ENCODE results near the gene PPP1R2. TPM values are rescaled to one million over a fixed set of nuclear protein-coding genes. Genes with fewer than 3 reads are reported as not detected.

Gene PPP1R2
- polyA plus RNA-seq, 1 donor from 2014 or later, result 113 TPM

DNA sequence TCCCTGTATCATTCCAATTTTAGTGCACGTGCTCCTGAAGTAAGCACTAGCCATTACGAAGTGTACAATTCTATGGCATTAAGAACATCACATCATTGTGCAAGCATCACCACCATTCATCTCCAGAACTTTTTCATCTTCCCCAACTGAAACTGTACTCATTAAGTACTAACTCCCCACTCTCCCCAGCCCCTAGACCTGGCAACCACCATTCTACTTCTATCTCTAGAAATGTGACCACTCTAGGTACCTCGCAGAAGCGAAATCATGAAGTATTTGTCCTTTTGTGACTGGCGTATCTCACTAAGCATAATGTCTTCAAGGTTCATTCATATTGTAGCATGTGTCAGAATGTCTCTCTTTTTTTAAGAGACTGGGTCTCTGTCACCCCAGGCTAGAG is 11.4 kb downstream of the PPP1R2 start:
- Histone ChIP-seq H3F3A (ENCODE audit: insufficient read depth, low read length, poor library complexity, severe bottlenecking) (no peaks in the 10 kb centered on the region), H3K9me2 (ENCODE audit: insufficient read depth, low read length) (no peaks in the 10 kb centered on the region), H3K79me2 (replicated peaks; ENCODE audit: insufficient read depth, low read length) (peaks cover 29% of the 10 kb centered on the region), H3K4me2 (ENCODE audit: low read length) (no peak overlapping the region), H3K4me3 (ENCODE audit: low read length) (no peak overlapping the region), H3K27ac (ENCODE audit: low read length) (no peak overlapping the region), H2AFZ (ENCODE audit: low read depth, low read length) (no peak overlapping the region), H3K9ac (ENCODE audit: low read length) (no peak overlapping the region), H3K9me3 (ENCODE audit: low read length) (no peaks in the 10 kb centered on the region), H3K27me3 (ENCODE audit: insufficient read depth, low read depth, low read length) (no peaks in the 10 kb centered on the region), H4K20me1 (ENCODE audit: insufficient read depth) (no peaks in the 10 kb centered on the region), H3K36me3 (ENCODE audit: insufficient read depth, low read length) (no peaks in the 10 kb centered on the region)
- TF ChIP-seq, protein P1, sequence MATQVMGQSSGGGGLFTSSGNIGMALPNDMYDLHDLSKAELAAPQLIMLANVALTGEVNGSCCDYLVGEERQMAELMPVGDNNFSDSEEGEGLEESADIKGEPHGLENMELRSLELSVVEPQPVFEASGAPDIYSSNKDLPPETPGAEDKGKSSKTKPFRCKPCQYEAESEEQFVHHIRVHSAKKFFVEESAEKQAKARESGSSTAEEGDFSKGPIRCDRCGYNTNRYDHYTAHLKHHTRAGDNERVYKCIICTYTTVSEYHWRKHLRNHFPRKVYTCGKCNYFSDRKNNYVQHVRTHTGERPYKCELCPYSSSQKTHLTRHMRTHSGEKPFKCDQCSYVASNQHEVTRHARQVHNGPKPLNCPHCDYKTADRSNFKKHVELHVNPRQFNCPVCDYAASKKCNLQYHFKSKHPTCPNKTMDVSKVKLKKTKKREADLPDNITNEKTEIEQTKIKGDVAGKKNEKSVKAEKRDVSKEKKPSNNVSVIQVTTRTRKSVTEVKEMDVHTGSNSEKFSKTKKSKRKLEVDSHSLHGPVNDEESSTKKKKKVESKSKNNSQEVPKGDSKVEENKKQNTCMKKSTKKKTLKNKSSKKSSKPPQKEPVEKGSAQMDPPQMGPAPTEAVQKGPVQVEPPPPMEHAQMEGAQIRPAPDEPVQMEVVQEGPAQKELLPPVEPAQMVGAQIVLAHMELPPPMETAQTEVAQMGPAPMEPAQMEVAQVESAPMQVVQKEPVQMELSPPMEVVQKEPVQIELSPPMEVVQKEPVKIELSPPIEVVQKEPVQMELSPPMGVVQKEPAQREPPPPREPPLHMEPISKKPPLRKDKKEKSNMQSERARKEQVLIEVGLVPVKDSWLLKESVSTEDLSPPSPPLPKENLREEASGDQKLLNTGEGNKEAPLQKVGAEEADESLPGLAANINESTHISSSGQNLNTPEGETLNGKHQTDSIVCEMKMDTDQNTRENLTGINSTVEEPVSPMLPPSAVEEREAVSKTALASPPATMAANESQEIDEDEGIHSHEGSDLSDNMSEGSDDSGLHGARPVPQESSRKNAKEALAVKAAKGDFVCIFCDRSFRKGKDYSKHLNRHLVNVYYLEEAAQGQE (IDR thresholded peaks at IDR 0.05; ENCODE audit: borderline replicate concordance), result no peak
- no peak for TF ChIP-seq SMC3 (conservative IDR thresholded peaks at IDR 0.05; ENCODE audit: poor library complexity)

DNA sequence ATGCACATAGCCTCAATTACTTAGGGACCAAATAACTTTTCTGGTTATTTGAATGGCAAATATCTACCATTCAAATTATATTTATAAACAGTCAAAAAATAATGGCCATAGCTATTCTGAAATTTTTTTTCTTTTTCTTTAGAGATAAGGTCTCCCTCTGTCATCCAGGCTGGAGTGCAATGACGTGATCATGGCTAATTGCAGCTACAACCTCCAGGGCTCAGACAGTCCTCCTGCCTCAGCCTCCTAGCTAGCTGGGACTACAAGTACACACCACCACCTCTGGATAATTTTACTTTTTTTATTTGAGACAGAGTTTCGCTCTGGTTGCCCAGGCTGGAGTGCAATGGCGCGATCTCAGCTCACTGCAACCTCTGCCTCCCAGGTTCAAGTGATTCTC is 16.6 kb downstream of the PPP1R2 start:
- Histone ChIP-seq H3K9ac (ENCODE audit: low read length) (no peak overlapping the region), H3K79me2 (replicated peaks; ENCODE audit: insufficient read depth, low read length) (no peaks in the 10 kb centered on the region), H4K20me1 (ENCODE audit: insufficient read depth) (no peaks in the 10 kb centered on the region), H3F3A (ENCODE audit: insufficient read depth, low read length, poor library complexity, severe bottlenecking) (no peaks in the 10 kb centered on the region), H3K4me3 (ENCODE audit: low read length) (no peak overlapping the region), H3K27ac (ENCODE audit: low read length) (no peak overlapping the region), H3K36me3 (ENCODE audit: insufficient read depth, low read length) (no peaks in the 10 kb centered on the region), H3K9me3 (ENCODE audit: low read length) (no peaks in the 10 kb centered on the region), H2AFZ (ENCODE audit: low read depth, low read length) (no peak overlapping the region), H3K27me3 (ENCODE audit: insufficient read depth, low read depth, low read length) (no peaks in the 10 kb centered on the region), H3K4me2 (ENCODE audit: low read length) (no peak overlapping the region), H3K9me2 (ENCODE audit: insufficient read depth, low read length) (no peaks in the 10 kb centered on the region)
- TF ChIP-seq SMC3 (conservative IDR thresholded peaks at IDR 0.05; ENCODE audit: poor library complexity), result no peak
- no peak for TF ChIP-seq EZH2 (IDR thresholded peaks at IDR 0.05; ENCODE audit: borderline replicate concordance, insufficient read depth, low read length, poor library complexity, severe bottlenecking)
- no peak for TF ChIP-seq EP300 (conservative IDR thresholded peaks at IDR 0.05; ENCODE audit: poor library complexity, severe bottlenecking)
- TF ChIP-seq RAD21 (conservative IDR thresholded peaks at IDR 0.05), result no peak
- TF ChIP-seq POLR2AphosphoS5 (IDR thresholded peaks at IDR 0.05), result no peak
- TF ChIP-seq MXI1 (conservative IDR thresholded peaks at IDR 0.05; ENCODE audit: poor library complexity, severe bottlenecking), result no peak
- TF ChIP-seq, protein P1 (IDR thresholded peaks at IDR 0.05; ENCODE audit: borderline replicate concordance), result no peak
- TF ChIP-seq, protein P2, sequence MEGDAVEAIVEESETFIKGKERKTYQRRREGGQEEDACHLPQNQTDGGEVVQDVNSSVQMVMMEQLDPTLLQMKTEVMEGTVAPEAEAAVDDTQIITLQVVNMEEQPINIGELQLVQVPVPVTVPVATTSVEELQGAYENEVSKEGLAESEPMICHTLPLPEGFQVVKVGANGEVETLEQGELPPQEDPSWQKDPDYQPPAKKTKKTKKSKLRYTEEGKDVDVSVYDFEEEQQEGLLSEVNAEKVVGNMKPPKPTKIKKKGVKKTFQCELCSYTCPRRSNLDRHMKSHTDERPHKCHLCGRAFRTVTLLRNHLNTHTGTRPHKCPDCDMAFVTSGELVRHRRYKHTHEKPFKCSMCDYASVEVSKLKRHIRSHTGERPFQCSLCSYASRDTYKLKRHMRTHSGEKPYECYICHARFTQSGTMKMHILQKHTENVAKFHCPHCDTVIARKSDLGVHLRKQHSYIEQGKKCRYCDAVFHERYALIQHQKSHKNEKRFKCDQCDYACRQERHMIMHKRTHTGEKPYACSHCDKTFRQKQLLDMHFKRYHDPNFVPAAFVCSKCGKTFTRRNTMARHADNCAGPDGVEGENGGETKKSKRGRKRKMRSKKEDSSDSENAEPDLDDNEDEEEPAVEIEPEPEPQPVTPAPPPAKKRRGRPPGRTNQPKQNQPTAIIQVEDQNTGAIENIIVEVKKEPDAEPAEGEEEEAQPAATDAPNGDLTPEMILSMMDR (IDR thresholded peaks at IDR 0.05; ENCODE audit: poor library complexity, severe bottlenecking), result no peak
- no peak for TF ChIP-seq TAF1 (IDR thresholded peaks at IDR 0.05; ENCODE audit: low read depth)
